Activated gamma-delta T cell treated with anti-CD3 and anti-CD28 coated beads, Interleukin-2, amount 50 U/mL, for 16 hours (primary cell): ENCODE data around the gene HINT1.
"Not testable (repeated sequence)": the region's sequence is repeated elsewhere in the genome, so short reads cannot be mapped to it uniquely, and the experiment has no call there.

ENCODE experiments used
- DNase-seq: peaks from one replicate; pipeline ENCODE4 v3.0.0-alpha.2; 2020; ENCODE audit warnings: low read depth

HINT1 gene

GRCh38 chr5:131170540-131171275 lies 5.7 kb upstream of the HINT1 start, which contains the start of gene LYRM7:
Gene LYRM7, plus strand, starts transcription at chr5:131170944. Its CDS starts 77 bp downstream, at chr5:131171021.
- DNase-seq = peak; percentile 94

DNA sequence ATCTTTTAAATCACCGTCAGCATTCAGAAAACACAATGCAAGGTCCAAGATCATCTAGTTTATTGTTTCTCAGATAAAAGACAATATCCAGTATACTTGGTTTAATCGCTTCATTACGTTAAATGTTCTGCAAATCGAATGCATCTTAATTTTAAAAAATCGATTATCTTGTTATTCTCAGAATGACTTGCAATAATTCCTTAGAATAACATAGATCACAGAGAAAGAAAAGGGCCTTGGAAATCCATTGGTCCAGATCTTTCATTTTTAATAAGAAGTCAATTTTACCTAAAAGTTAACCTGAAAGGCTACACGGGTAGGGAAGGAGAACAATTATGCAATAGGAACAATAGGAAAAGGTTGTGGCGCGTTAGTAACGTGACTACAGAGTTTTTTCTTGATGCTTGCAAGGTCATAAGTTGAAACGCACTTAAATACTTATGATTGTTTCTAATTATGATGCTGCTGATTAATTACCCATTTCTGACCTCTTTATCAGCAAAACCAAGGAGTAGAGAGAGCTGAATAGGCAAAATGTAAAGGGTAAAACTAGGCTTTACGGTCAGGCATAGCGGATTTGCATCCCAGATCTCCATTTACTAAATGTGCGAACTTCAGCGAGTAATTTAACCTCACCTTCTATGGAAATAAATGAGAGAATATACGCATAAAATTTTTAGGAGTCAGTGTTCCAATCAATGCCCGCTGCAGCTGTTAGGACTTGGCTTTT lies 4.9 kb upstream of the HINT1 start:
- DNase-seq = no peak

- no peak for DNase-seq
These were observed 2.6 kb upstream of the HINT1 start for GRCh38 chr5:131167615-131168014.

DNA sequence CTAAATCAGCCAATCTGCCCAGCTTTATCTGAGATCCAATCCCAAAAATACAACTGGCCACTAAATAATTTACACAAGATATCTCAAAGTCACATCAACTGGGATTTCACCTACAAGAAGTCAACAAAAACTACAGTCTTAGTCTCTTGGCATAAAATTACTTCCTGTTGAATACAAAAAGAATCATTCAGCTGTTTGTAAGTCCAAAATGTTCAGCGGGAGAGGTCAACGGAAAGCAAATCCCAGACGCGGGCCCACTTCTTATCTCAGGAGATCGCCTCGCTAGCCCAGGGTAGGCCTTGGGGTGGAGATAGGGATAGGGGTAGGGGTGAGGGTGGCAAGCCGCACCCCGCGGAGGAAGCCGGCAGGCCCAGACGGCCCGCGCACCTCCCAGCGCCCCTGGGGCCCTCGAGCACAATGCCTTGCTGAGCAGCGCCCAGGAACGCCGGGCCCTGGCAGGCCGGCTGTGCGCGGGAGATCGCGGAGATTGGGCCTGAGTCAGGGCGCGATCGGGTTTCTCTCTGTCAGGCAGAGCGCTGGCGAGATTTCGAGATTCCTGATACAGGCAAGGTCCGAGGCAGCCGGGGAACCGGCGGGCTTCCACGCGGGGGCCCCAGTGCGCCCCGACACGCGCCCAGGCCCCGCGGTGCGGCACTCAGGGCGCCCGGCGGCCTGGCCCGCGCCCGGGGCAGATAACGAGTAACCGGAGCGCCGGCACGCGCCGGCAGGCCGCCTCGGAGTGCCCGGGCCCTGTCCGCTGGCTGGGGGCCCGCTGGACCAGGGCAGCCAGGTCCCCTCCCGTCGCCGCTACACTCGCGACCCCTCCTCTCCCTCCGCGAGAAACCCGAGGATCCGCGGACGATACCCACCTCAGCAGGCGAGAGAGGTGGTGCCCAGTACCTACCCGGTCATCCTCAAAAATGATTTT lies 601 bp downstream of the HINT1 start:
- DNase-seq = peak; percentile 48

DNA sequence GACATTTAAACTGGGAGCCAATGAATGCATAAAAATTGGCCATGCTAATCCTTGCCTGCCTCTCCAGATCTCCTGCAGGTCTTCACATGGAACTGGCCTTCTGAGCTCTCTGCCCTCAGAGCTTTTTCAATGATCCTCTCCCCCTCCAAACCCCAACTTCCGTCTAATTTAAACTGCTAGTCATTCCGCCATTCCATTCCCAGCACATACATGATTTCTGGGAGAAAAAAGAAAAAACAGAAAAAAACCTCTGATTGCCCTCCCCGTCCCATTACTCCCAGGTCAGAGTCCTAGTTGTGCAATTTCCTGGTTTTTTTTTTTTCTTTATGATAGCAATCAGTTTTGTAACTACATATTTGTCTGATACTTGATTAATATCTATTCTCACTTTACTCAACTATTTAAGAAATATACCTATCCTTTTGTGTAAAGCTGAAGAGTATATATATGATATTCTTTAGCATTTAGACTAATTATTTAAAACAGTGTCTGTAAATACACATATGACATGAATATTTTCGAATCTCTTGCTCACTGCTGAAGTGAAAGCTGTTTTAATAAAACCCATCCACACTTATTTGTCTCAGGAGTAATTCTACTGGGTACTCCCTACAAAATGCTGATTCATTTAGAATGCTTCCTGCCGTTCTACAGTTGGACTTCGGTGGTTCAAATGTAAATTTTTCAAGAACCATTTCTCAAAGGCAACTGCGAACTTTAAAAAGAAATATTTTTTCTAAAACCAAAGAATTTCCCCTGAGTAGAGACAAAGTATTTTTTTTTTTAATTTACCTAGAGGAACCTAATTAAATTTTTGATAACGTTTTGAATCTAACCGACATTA lies 1.6 kb downstream of the HINT1 start:
- DNase-seq = no peak

DNA sequence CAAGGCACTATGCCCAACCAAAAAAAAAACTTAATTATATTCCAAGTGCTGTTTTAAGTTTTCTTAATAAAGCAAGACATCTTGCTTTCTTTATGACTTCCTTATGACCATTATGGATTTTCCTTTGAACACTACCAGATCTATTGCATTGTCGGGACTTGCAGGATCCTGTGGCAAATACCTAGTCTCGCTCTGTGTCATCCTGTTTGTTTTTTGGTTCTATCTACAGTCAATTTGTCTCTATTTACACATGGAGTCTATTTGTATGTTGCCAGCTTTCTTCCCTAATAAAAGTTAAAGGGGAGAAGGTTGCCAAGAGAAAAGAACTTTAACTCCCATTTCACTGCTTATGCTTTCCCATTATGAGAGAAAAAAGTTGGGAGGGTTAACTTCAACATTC lies 4.9 kb downstream of the HINT1 start:
- no peak for DNase-seq

DNA sequence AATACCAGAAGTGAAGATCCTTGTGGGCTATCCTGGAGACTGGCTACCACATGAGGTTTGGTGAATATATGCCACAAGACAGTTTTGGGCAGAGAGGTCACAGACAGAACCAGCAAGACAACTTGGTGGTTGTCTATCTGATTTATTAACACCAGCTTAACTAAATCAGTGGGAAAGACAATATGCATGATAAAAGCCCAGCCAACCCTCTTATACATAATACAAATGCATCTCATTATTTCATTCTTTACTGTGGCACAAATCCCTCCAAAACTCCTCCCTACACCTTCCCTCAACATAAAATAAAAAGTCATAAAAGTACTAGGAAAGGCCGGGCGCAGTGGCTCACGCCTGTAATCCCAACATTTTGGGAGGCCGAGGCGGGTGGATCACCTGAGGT lies 8.1 kb downstream of the HINT1 start:
- DNase-seq = no peak

DNA sequence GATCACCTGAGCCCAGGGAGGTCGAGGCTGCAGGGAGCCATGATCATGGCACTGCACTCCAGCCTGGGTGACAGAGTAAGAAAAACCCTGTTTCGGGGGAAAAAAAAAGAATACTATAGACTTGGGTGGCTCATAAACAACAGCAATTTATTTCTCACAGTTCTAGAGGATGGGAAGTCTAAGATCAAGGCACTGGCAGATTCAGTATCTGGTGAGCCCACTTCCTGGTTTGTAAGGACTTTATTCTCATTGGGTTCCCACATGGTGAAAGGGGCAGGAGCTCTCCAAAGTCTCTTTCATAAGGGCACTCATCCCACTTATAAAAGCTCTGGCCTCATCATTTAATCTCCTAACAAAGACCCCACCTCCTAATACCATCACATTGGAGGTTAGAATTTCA lies 8.7 kb downstream of the HINT1 start:
- DNase-seq = no peak

DNA sequence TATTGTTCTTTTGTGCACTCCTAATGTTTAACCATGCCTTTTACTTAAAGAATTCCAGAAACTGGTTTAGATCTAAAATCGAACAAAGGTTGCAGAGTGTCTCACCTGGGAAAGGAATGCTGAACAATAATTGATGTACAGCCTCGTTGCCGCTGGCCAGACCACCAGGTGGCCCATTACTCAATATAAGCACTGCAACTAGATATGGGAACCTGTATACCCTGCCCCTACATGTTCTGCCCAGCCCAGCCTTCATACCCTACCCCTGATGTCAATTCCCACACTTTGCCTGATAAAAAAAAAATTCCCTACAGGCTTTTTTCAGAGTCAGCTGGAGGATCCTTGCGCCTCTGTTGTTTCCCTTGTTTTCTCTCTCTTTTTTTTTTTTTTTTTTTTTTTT lies 13.8 kb downstream of the HINT1 start:
- no peak for DNase-seq

- DNase-seq = no peak
These were observed 14.6 kb downstream of the HINT1 start for GRCh38 chr5:131150408-131150807.

- no peak for DNase-seq
These were observed 16.2 kb downstream of the HINT1 start for GRCh38 chr5:131148835-131149234.

DNA sequence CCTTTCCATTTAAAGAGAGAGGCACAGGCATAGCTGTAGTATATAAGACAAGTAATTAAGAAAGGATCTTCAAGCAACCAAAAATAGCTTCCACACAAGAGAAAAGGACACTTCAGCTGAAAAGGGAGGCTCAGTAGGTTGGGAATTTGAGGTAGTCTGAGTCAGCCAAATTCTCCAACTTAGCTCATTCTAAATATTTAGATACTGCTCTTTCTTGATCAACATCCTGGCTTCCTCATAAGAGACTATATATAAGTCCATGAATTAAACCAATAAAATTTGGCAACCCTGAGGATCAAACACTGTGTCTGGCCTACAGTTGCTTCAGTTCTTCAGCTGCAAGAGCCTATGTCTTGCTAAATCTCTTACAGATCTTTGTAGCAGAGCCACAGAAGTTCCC lies 17.8 kb downstream of the HINT1 start:
- no peak for DNase-seq

DNA sequence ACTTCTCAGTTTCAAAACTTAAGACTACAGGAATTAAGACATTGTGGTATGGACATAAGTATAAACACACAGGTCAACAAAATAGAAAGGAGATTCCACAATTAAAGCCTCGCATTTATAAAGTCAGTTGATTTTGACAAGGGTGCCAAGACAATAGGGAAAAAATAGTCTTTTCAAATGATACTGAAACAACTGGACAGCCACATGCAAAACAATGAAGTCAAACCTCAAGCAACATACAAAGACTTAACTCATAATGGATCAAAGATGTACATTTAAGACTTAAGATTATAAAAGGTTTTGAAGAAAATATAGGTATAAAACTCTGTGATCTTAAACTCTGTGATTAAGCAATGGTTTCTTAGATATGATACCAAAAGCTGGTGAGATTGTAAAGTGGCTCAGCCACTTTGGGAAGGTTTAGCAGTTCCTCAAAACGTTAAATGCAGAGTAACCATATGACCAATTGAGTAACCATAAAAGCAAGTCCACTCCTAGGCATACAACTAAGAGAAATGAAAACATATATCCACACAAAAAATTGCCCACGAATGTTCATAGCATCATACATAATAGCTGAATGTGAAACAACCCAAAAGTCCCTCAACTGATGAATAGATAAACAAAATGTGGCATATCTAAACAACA lies 22.0 kb downstream of the HINT1 start:
- DNase-seq = no peak

GRCh38 chr5:131139321-131139720 lies 25.7 kb downstream of the HINT1 start:
- no peak for DNase-seq

- not testable (repeated sequence) for DNase-seq
These were observed 26.6 kb downstream of the HINT1 start for GRCh38 chr5:131138406-131138805.

- not testable (repeated sequence) for DNase-seq
These were observed 32.0 kb downstream of the HINT1 start for GRCh38 chr5:131133091-131133490.

DNA sequence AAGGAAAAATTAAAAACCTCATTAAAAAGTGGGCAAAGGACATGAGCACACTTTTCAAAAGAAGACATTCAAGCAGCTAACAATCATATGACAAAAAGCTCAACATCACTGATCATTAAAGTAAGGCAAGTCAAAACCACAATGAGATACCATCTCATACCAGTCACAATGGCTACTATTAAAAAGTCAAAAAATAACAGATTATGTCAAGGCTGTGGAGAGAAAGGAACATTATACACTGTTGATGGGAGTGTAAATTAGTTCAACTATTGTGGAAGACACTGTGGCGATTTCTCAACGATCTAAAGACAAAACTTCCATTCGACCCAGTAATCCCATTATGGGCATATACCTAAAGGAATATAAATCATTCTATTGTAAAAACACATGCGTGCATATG lies 35.8 kb downstream of the HINT1 start:
- no peak for DNase-seq

- DNase-seq = not testable (repeated sequence)
These were observed 37.8 kb downstream of the HINT1 start for GRCh38 chr5:131127244-131127643.

DNA sequence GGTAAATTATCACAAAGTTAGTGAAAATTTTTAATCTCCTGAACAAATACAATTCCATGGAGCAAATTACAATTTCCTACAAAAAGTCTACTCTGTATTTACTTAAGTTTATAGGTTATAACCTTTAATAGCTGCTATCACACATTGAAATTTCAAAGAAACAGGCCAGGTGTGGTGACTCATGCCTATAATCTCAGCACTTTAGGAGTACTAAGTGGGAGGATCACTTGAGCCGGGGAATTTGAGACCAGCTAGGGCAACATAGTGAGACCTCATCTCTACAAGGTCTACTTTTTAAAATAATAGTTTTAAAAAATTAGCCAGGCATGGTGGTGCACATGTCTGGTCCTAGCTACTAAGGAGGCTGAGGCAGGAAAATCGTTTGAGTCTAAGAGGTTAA lies 50.3 kb downstream of the HINT1 start:
- no peak for DNase-seq

- no peak for DNase-seq
These were observed 52.6 kb downstream of the HINT1 start for GRCh38 chr5:131112424-131112823.

DNA sequence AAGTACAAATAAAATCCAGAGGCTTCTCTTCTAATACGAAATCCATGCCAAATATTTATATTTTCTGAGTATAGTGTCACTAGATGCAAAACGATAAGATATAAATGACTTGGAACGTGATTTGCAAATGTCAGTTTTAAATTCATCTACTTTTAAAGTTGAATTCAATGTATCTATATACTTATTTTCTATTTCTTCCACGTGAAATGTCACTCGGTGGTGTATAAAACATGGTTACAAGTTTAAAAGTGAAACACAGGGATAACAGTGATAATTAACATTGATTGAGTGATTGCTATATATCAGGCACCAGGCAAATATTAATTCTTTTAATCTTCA lies 54.8 kb downstream of the HINT1 start:
- DNase-seq = no peak
